Stimulated activated CD8-positive, alpha-beta memory T cell treated with anti-CD3 and anti-CD28 coated beads, Interleukin-2, amount 100 ng/mL, for 1 hour (primary cell): ENCODE measurements around the gene TTC38.
"Not testable (repeated sequence)": the region's sequence is repeated elsewhere in the genome, so short reads cannot be mapped to it uniquely, and the experiment has no call there.

ENCODE experiments used
- DNase-seq, 2 donors: peaks; one replicate each; pipeline ENCODE4 v3.0.0-alpha.2; 2020; ENCODE audit warnings: low read depth in 2 of 2

The TTC38 gene

GRCh38 chr22:46246178-46246577 lies 21.6 kb upstream of the TTC38 start:
- DNase-seq: no peak

GRCh38 chr22:46247443-46247975 lies 20.3 kb upstream of the TTC38 start:
- no peak for DNase-seq

DNA sequence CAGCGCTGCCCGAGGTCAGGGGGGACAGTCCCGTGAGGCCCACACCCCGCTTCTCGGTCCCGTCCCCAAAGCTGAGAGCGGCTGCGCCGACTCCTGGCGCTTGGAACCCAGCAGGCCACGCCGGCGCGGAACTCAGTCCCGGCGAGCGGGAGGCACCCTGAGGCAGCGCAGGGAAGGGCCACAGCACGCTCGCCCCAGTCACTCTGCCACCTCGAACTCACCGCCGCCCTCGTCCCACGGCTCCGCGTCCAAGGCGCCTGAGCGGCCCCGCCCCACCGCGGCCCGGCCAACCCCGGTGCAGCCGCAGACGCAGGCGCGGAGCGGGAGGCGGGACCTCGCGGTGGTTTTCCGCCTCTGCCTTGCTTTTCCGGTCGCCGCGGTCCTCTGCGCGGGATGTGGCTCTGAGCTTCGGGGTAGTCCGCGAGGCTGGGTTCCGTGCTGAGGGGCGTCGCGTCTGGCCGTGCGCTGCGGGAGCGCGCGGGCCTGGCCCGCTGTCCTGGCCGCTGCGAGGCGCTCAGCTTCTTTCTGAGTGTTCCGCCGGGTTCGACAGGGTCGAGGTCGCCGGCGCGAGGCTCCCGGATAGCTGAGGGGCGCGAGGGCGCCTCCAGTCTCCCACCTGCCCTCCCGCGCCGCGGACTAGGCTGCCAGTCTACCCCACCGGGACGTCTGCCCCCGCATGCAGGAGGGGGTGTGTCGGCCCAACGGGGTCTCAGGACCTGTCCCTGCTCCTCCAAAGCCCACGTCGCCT lies 17.6 kb upstream of the TTC38 start, which contains the start of gene CDPF1:
Gene CDPF1, minus strand, starts transcription at position 259 of the 748 bp plus-strand sequence. CDS start 2,009 bp downstream, outside the sequence.
- DNase-seq: peak; percentile 85 to 87

DNA sequence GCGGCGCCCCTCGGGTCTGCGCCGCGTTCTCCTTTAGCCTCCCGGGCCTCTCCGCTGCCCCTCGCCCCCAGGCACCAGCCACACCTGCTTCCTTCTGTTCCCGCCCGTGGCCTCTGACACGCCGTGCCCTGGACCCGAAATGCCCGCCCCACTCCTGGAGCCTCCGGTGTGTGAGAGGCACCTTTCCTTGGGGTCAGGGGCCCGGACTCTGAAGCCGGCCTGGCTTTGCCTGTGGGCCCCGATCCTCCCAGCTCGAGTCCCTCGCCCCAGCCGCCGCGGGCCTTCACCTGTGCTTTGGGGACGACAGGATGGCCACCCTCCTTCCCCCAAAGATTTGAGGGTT lies 17.1 kb upstream of the TTC38 start:
- DNase-seq: no peak

- DNase-seq: no peak
Observed at GRCh38 chr22:46251266-46251665, 16.5 kb upstream of the TTC38 start.

DNA sequence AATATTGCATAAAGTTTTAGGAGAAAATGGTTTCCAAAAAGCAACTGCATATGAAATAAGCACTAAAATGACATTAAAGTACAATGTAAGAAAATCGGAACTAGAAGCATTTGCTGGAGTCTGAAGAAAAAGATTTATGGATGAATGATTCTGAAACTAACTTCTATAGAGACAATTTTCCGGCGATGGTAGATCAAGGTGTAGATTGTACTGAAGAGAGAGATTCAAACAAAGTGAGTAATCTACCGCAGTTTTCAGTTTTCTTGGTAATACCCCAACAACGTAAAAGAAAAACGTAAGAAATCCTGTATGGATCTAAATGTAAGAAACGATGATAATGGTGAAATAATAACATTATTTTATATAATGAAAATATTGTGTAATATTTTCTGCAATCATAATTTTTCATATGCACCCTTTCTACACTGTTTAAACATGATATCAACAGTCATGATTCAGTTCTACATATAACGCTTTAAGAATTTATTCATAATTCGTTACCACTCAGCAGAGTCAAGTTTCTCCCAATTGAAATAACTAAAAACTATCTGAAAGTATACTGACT lies 15.9 kb upstream of the TTC38 start:
- no peak for DNase-seq

DNA sequence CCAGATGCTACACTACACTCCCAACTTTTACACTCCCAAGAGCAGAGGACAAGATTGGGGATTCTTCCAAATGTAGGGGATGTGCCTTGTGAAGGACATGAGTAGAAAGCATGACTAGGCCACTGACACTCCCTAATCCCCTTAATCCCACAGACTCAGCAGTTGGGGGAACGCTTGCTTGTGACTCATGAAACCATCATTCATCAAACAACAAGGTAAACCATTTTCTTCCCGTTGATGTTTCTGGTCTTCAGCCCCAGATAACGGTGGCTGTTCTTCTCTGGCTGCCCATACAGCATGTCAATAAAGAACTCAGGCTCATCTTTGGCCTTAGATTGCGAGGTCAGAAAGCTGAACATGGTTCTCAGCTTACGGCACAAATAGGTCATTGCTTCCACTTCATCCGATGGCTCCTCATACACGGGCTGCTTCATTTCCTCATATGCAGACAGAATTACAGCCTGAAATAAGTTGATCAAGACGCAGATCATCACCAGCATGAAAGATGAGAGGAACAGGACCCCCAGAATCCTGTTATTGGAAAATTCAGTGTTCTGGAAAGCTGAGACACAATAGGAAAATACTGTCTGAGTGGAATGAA lies 11.3 kb upstream of the TTC38 start:
- no peak for DNase-seq

- DNase-seq: no peak
Observed at GRCh38 chr22:46259374-46259773, 8.4 kb upstream of the TTC38 start.

DNA sequence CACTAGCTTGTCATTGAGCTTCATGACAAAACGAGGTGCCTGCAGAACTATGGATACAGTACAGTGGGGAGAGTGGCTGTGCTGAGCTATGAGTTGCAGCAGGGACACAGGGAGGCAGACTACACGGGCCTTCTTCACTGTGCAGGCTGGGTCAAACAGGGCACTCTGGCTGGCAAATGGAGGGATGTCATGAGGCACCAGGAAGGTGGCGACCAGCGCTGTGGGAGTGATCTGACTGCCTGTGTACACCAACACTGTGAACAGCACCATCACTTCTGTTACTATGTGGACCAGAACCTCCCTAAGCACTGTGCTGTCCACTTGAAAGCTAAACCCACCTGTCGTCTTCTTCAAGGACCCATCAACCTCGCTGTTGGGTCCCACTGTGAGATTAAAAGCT lies 7.8 kb upstream of the TTC38 start:
- DNase-seq: no peak

- no peak for DNase-seq
Observed at GRCh38 chr22:46262449-46263215, 5.2 kb upstream of the TTC38 start.

GRCh38 chr22:46263216-46263590 lies 4.6 kb upstream of the TTC38 start, which contains the start of gene PKDREJ:
PKDREJ (minus strand) TSS chr22:46263343; CDS start chr22:46263322, 21 bp downstream.
- no peak for DNase-seq

GRCh38 chr22:46264520-46264919 lies 3.3 kb upstream of the TTC38 start:
- not testable (repeated sequence) for DNase-seq

DNA sequence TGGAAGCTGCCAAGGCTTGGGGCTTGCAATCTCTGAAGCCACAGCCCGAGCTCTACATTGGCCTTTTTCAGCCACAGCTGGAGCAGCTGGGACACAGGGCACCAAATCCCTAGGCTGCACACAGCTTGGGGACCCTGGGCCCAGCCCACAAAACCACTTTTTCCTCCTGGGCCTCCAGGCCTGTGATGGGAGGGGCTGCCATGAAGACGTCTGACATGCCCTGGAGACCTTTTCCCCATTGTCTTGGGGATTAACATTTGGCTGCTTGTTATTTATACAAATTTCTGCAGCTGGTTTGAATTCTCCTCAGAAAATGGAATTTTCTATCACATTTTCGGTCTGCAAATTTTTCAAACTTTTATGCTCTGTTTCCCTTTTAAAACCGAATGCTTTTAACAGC lies 2.2 kb upstream of the TTC38 start:
- DNase-seq: not testable (repeated sequence)

- no peak for DNase-seq
Observed at GRCh38 chr22:46269564-46269963, 1.8 kb downstream of the TTC38 start.

DNA sequence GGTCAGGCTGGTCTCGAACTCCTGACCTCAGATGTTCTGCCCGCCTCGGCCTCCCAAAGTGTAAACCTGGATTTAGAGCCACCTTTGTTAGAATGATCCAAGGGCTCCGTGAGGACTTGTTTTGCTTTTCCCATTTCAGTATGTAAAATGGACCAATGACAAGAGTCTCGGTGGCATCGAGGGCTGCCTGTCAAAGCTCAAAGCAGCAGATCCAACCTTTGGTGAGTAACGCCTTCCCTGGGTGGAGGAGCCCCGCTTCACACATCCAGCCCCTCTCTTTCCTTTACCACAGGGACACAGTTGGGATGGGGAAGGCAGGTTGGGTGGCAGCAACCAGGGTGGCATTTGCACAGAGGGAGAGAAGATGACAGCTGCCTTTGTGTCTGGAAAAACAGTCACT lies 4.4 kb downstream of the TTC38 start:
- no peak for DNase-seq

GRCh38 chr22:46272762-46273431 lies 5.1 kb downstream of the TTC38 start:
- no peak for DNase-seq

DNA sequence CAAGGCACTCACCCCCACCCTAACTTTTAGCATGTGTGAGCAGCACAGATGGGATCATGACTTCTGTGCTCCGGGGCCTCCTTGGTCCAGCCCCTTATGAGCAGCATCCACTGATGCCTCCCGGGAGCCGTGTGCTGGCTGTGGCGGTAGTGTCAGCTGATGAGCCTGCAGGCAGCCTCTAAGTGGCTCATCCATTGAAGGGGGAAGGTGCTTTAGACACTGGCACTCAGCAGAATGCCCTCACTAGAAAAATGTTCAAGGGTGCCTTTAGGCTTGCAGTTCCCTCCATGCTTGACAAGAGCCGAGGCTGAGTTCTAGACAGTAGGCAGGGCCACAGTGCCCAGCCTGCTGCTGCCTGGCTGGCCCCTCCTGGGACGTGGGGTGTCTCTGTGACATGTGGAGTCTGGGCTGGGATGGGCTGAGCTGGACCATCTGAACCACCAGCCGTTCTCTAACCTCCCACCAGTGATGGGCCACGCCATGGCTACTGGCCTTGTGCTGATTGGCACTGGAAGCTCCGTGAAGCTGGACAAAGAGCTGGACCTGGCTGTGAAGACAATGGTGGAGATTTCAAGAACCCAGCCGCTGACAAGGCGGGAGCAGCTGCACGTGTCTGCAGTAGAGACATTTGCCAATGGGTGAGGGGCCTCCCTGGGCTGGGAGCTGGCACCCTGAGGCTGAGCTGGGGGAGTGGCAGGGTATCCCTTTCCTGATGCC lies 5.8 kb downstream of the TTC38 start:
- no peak for DNase-seq

- DNase-seq: no peak
Observed at GRCh38 chr22:46274381-46274780, 6.6 kb downstream of the TTC38 start.

- DNase-seq: no peak
Observed at GRCh38 chr22:46275455-46276122, 7.8 kb downstream of the TTC38 start.

DNA sequence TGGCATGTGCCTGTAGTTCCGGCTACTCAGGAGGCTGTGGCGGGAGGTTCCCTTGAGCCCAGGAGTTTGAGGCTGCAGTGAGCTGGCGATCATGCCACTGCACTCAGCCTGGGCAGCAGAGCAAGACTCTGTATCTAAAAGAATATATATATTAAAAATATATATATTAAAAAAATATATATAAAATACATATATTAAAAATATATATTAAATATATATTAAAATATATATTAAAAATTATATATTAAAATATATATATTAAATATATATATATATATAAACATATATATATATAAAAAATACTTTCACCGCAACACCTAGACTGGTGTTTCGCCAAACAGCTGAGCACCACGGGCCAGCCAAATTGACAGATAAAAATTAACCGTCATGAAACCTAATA lies 8.8 kb downstream of the TTC38 start:
- DNase-seq: no peak
